Neural cell (in vitro differentiated cells): ENCODE results near the gene SPTBN1. TPM values are rescaled to one million over a fixed set of nuclear protein-coding genes. Genes with fewer than 3 reads are reported as not detected.

Source experiments
- H2AFZ ChIP-seq: fragments of 200-600, 300-800 bp; sonication (generic), shearing (Covaris generic); 2 replicates; pipeline ENCODE4 v1.6.0; 2014; ENCODE audit warnings: low read depth, mild to moderate bottlenecking, antibody characterized with exemption, low read length, moderate library complexity
- H3F3A ChIP-seq: fragments of 200-600 bp; shearing (Covaris generic); 2 replicates; pipeline ENCODE4 v1.6.1; 2016; ENCODE audit warnings: mild to moderate bottlenecking, moderate library complexity, mixed read lengths, antibody characterized with exemption, low read length; ENCODE audit not compliant: insufficient read depth, poor library complexity, severe bottlenecking
- H3K27ac ChIP-seq: fragments of 200-600, 300-800 bp; sonication (generic), shearing (Covaris generic); 2 replicates; pipeline ENCODE4 v1.5.1; 2014; ENCODE audit warnings: mild to moderate bottlenecking, low read length, moderate library complexity
- H3K27me3 ChIP-seq: fragments of 300-800, 200-600 bp; sonication (generic), shearing (Covaris generic); 2 replicates; pipeline ENCODE4 v1.6.0; 2014; ENCODE audit warnings: mild to moderate bottlenecking, low read depth, low read length, moderate library complexity; ENCODE audit not compliant: insufficient read depth
- H3K36me3 ChIP-seq: fragments of 300-800, 200-600 bp; sonication (generic), shearing (Covaris generic); 2 replicates; pipeline ENCODE4 v1.5.1; 2014; ENCODE audit warnings: mild to moderate bottlenecking, antibody characterized with exemption, low read length, moderate library complexity; ENCODE audit not compliant: insufficient read depth
- H3K4me2 ChIP-seq: fragments of 300-800, 200-600 bp; sonication (generic), shearing (Covaris generic); 2 replicates; pipeline ENCODE4 v1.6.0; 2014; ENCODE audit warnings: mild to moderate bottlenecking, low read length
- H3K4me3 ChIP-seq: fragments of 300-800, 200-600 bp; sonication (generic), shearing (Covaris generic); 2 replicates; pipeline ENCODE4 v1.5.1; 2014; ENCODE audit warnings: mild to moderate bottlenecking, low read length, moderate library complexity
- H3K79me2 ChIP-seq: fragments of 200-600 bp; shearing (Covaris generic); replicated peaks from 2 replicates; pipeline ENCODE4 v1.6.0; 2014; ENCODE audit warnings: mild to moderate bottlenecking, low read length, moderate library complexity; ENCODE audit not compliant: insufficient read depth
- H3K9ac ChIP-seq: fragments of 300-800, 200-600 bp; sonication (generic), shearing (Covaris generic); 2 replicates; pipeline ENCODE4 v1.6.1; 2016; ENCODE audit warnings: mild to moderate bottlenecking, low read length, mixed read lengths
- H3K9me2 ChIP-seq: fragments of 200-600 bp; shearing (Covaris generic); 2 replicates; pipeline ENCODE4 v1.6.1; 2016; ENCODE audit warnings: mild to moderate bottlenecking, low read length, mixed read lengths; ENCODE audit not compliant: insufficient read depth
- H3K9me3 ChIP-seq: fragments of 200-600, 300-800 bp; sonication (generic), shearing (Covaris generic); 2 replicates; pipeline ENCODE4 v1.6.1; 2016; ENCODE audit warnings: mild to moderate bottlenecking, mixed run types, low read length, moderate library complexity, mixed read lengths
- H4K20me1 ChIP-seq: fragments of 200-600 bp; shearing (Covaris generic); 2 replicates; pipeline ENCODE4 v1.6.1; 2016; ENCODE audit warnings: mild to moderate bottlenecking, mixed run types; ENCODE audit not compliant: insufficient read depth
- CTCF ChIP-seq: fragments of 450-650 bp; IDR thresholded peaks from 2 replicates; pipeline ENCODE4 v1.5.1; 2014; ENCODE audit warnings: antibody characterized with exemption, mild to moderate bottlenecking, moderate library complexity; ENCODE audit not compliant: poor library complexity, severe bottlenecking
- EP300 ChIP-seq: fragments of 450-650 bp; conservative IDR thresholded peaks from 2 replicates; pipeline ENCODE4 v1.6.1; 2014; ENCODE audit warnings: antibody characterized with exemption, mild to moderate bottlenecking, moderate library complexity; ENCODE audit not compliant: poor library complexity, severe bottlenecking
- EZH2 ChIP-seq: fragments of 200-600, 300-800 bp; shearing (Covaris generic), sonication (generic); IDR thresholded peaks from 2 replicates; pipeline ENCODE4 v1.6.1; 2014; ENCODE audit warnings: antibody characterized with exemption, low read length, borderline replicate concordance, mild to moderate bottlenecking; ENCODE audit not compliant: insufficient read depth, poor library complexity, severe bottlenecking
- MXI1 ChIP-seq: fragments of 450-650 bp; conservative IDR thresholded peaks from 2 replicates; pipeline ENCODE4 v1.6.1; 2014; ENCODE audit warnings: antibody characterized with exemption, mild to moderate bottlenecking; ENCODE audit not compliant: poor library complexity, severe bottlenecking
- POLR2AphosphoS5 ChIP-seq: IDR thresholded peaks from 2 replicates; pipeline ENCODE4 v1.6.1; 2012
- RAD21 ChIP-seq: fragments of 450-650 bp; conservative IDR thresholded peaks from 2 replicates; pipeline ENCODE4 v1.6.1; 2014; ENCODE audit warnings: antibody characterized with exemption, mild to moderate bottlenecking, moderate library complexity
- REST ChIP-seq: IDR thresholded peaks from 2 replicates; pipeline ENCODE4 v1.6.1; 2012; ENCODE audit warnings: borderline replicate concordance
- SMC3 ChIP-seq: fragments of 450-650 bp; conservative IDR thresholded peaks from 2 replicates; pipeline ENCODE4 v1.6.1; 2014; ENCODE audit warnings: antibody characterized with exemption, mild to moderate bottlenecking, moderate library complexity; ENCODE audit not compliant: poor library complexity
- TAF1 ChIP-seq: IDR thresholded peaks from 2 replicates; pipeline ENCODE4 v1.6.1; 2012; ENCODE audit warnings: low read depth
- polyA plus RNA-seq: library from polyadenylated mRNA; depleted of rRNA; stranded (reverse); fragments of >200 nt; gene quantifications from 2 replicates; pipeline ENCODE4 v1.2.3, GENCODE V29; 2014

SPTBN1 gene
- polyA plus RNA-seq, 1 donor from 2014 or later, result 92.1 TPM

GRCh38 chr2:54624591-54625071 lies 168.5 kb downstream of the SPTBN1 start:
- Histone ChIP-seq H4K20me1 (no peaks in the 10 kb centered on the region), H3K4me3 (no peak overlapping the region), H3K9me2 (no peaks in the 10 kb centered on the region), H3K9ac (no peak overlapping the region), H2AFZ (no peak overlapping the region), H3K27ac (no peak overlapping the region), H3K79me2 (no peaks in the 10 kb centered on the region), H3K4me2 (no peak overlapping the region), H3F3A (no peaks in the 10 kb centered on the region), H3K36me3 (peaks cover 29% of the 10 kb centered on the region), H3K27me3 (no peaks in the 10 kb centered on the region), H3K9me3 (no peaks in the 10 kb centered on the region)
- TF ChIP-seq POLR2AphosphoS5, result no peak
- TF ChIP-seq MXI1, result no peak
- TF ChIP-seq EP300, result no peak
- no peak for TF ChIP-seq TAF1
- no peak for TF ChIP-seq RAD21
- no peak for TF ChIP-seq EZH2
- no peak for TF ChIP-seq REST
- no peak for TF ChIP-seq CTCF
- no peak for TF ChIP-seq SMC3

- H3K9ac ChIP-seq, result no peak overlapping the region
- H3K27ac ChIP-seq, result no peak overlapping the region
- H2AFZ ChIP-seq, result no peak overlapping the region
- H3F3A ChIP-seq, result no peaks in the 10 kb centered on the region
- H3K27me3 ChIP-seq, result no peaks in the 10 kb centered on the region
- H3K36me3 ChIP-seq, result peaks cover 29% of the 10 kb centered on the region
- H3K4me3 ChIP-seq, result no peak overlapping the region
- H3K9me3 ChIP-seq, result no peaks in the 10 kb centered on the region
- no peaks in the 10 kb centered on the region for H4K20me1 ChIP-seq
- no peaks in the 10 kb centered on the region for H3K9me2 ChIP-seq
- no peak overlapping the region for H3K4me2 ChIP-seq
- no peaks in the 10 kb centered on the region for H3K79me2 ChIP-seq
- TF ChIP-seq CTCF (no peak), TAF1 (no peak), REST (no peak), POLR2AphosphoS5 (no peak), MXI1 (no peak), EP300 (no peak), SMC3 (no peak), EZH2 (no peak), RAD21 (no peak)
These were observed 170.0 kb downstream of the SPTBN1 start for GRCh38 chr2:54626131-54626530.
